Measurements from ENCODE around the gene CD82. TPM values are rescaled to one million over a fixed set of nuclear protein-coding genes. Genes with fewer than 3 reads are reported as not detected.

CD82 gene
- total RNA-seq, 2 experiments from 2014 or later: 1.2 to 6.4 TPM

DNA sequence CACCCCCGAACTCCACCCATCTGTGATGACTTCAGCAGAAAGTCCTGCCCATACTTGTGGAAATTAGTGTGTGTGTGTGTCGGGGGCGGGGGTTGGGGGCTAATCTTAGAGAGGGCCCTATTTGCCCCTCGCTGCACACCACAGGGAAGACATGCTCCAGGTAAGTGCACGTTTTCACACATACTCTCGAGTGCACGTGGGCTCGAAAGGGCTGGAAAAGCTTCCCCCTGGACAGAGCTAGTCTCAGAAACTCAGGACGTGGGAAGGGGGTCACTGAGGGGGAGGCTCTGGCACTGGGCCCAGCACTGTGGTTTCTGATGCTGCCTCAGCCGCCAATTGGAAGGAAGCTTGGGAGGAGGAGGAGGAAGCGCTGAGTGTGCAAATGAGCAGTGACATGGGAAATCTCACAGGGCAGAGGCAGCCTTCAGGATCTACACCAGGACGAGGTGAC is 40.7 kb upstream of the CD82 start:
- H3K4me2 ChIP-seq (ENCODE audit: low read length): no peak overlapping the region
- no TSS peak for BruUV-seq (replicated peaks)

DNA sequence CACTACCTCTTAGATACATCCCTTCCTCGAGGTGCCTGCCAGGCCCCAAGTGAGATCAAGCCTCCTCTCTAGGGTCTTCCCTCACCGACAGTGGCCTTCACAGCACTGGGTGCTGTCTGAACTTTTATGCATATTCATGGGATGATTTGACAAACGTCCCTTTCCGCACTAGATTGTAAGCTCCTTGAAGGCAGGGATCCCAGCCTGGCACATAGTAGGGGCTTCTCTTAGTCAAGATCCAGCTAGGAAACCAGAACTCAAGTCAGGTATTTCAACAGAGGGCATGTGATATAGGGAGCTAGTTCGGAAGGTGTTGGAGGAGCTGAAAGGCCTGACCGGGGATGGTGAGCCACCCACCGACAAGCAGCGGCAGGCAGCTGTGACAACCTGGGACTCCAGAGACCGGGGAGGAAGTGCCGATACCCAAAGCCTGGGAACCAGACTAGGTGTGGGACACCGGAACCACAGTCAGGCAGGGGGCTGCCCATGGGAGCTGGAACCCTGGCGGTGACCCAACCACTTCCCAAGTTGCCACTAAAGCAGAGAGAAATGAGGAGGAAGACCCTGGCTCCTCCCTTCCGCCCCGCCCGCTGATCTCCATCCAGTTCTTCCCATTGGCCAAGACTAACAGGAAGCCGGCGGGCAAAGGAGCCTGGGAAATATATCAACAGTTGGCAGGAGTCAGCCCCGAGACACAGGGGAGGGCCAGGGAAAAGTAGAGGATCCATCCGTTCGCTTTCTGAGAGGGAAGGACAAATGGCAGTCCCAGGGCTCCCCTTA is 39.8 kb upstream of the CD82 start:
- TF ChIP-seq EZH2phosphoT487 (IDR thresholded peaks at IDR 0.05; ENCODE audit: borderline replicate concordance, low read depth, low read length): no peak
- TF ChIP-seq, protein P1, sequence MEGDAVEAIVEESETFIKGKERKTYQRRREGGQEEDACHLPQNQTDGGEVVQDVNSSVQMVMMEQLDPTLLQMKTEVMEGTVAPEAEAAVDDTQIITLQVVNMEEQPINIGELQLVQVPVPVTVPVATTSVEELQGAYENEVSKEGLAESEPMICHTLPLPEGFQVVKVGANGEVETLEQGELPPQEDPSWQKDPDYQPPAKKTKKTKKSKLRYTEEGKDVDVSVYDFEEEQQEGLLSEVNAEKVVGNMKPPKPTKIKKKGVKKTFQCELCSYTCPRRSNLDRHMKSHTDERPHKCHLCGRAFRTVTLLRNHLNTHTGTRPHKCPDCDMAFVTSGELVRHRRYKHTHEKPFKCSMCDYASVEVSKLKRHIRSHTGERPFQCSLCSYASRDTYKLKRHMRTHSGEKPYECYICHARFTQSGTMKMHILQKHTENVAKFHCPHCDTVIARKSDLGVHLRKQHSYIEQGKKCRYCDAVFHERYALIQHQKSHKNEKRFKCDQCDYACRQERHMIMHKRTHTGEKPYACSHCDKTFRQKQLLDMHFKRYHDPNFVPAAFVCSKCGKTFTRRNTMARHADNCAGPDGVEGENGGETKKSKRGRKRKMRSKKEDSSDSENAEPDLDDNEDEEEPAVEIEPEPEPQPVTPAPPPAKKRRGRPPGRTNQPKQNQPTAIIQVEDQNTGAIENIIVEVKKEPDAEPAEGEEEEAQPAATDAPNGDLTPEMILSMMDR (conservative IDR thresholded peaks at IDR 0.05; ENCODE audit: low read length): no peak
- H3K9me2 ChIP-seq (ENCODE audit: insufficient read depth, low read length): no peaks in the 10 kb centered on the region

More for the DNA sequence above, 40.7 kb upstream of the CD82 start:
- Histone ChIP-seq H3K36me3 (ENCODE audit: insufficient read depth, low read length) (no peaks in the 10 kb centered on the region), H3K4me3 (ENCODE audit: low read depth, low read length, poor library complexity, severe bottlenecking) (no peak overlapping the region), H4K20me1 (ENCODE audit: insufficient read depth, low read length) (no peaks in the 10 kb centered on the region), H3K79me2 (ENCODE audit: insufficient read depth, low read depth, low read length) (no peaks in the 10 kb centered on the region), H3K9me3 (ENCODE audit: low read length) (no peaks in the 10 kb centered on the region), H3K9me2 (ENCODE audit: insufficient read depth, low read length) (no peaks in the 10 kb centered on the region), H2AFZ (ENCODE audit: low read length) (no peak overlapping the region), H3K4me1 (ENCODE audit: insufficient read depth, low read length, poor library complexity, severe bottlenecking) (no peaks in the 10 kb centered on the region), H3K27ac (ENCODE audit: low read depth, low read length, poor library complexity, severe bottlenecking) (no peak overlapping the region)
- ChIA-PET CTCF (ENCODE audit: unreplicated experiment) (no interaction called here), POLR2A (no interaction called here)
- no peak for DNase-seq (ENCODE audit: low spot score)
- no peak for TF ChIP-seq EZH2phosphoT487 (IDR thresholded peaks at IDR 0.05; ENCODE audit: borderline replicate concordance, low read depth, low read length)
- TF ChIP-seq, protein P1 (conservative IDR thresholded peaks at IDR 0.05; ENCODE audit: low read length): no peak
- intact Hi-C loops (cut with micrococcal nuclease; ENCODE audit: unreplicated experiment): no loop called here

DNA sequence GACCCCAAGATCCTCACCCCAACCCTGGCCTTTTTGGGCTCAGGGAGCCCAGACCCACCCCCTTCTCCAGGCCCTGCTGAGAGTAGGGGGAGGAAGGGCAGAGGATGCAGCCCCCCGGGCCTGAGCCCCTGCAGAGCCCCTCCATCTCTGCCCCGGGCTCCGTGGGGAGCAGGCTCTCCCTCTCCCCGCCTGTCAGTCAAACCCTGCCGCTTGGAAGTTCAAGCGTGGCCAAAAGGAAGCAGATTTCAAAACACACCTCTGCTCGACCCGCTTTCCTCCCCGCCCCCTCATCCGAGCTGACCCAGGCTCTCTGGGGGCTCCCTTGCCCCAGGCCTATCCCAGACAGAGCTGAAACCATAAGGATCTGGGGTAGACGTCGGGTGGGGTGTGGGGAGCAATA is 39.0 kb upstream of the CD82 start:
- Histone ChIP-seq H4K20me1 (ENCODE audit: insufficient read depth, low read length) (no peaks in the 10 kb centered on the region), H3K9me3 (ENCODE audit: low read length) (no peaks in the 10 kb centered on the region), H3K4me2 (ENCODE audit: low read length) (no peak overlapping the region), H3K36me3 (ENCODE audit: insufficient read depth, low read length) (no peaks in the 10 kb centered on the region), H3K9me2 (ENCODE audit: insufficient read depth, low read length) (no peaks in the 10 kb centered on the region), H3K27ac (ENCODE audit: low read depth, low read length, poor library complexity, severe bottlenecking) (no peak overlapping the region), H3K4me3 (ENCODE audit: low read depth, low read length, poor library complexity, severe bottlenecking) (no peak overlapping the region), H2AFZ (ENCODE audit: low read length) (no peak overlapping the region), H3K79me2 (ENCODE audit: insufficient read depth, low read depth, low read length) (no peaks in the 10 kb centered on the region), H3K4me1 (ENCODE audit: insufficient read depth, low read length, poor library complexity, severe bottlenecking) (no peaks in the 10 kb centered on the region)
- intact Hi-C loops (cut with micrococcal nuclease; ENCODE audit: unreplicated experiment): no loop called here
- no peak for DNase-seq (ENCODE audit: low spot score)
- BruUV-seq (replicated peaks): no TSS peak
- ChIA-PET POLR2A (no interaction called here), CTCF (ENCODE audit: unreplicated experiment) (no interaction called here)
- TF ChIP-seq EZH2phosphoT487 (IDR thresholded peaks at IDR 0.05; ENCODE audit: borderline replicate concordance, low read depth, low read length): no peak
- TF ChIP-seq, protein P1 (conservative IDR thresholded peaks at IDR 0.05; ENCODE audit: low read length): no peak

More for the DNA sequence above, 39.8 kb upstream of the CD82 start:
- H3K79me2 ChIP-seq (ENCODE audit: insufficient read depth, low read depth, low read length): no peaks in the 10 kb centered on the region
- no TSS peak for BruUV-seq (replicated peaks)
- no peaks in the 10 kb centered on the region for H3K36me3 ChIP-seq (ENCODE audit: insufficient read depth, low read length)
- no peak overlapping the region for H3K27ac ChIP-seq (ENCODE audit: low read depth, low read length, poor library complexity, severe bottlenecking)
- no peaks in the 10 kb centered on the region for H3K9me3 ChIP-seq (ENCODE audit: low read length)
- no peak overlapping the region for H2AFZ ChIP-seq (ENCODE audit: low read length)
- no peaks in the 10 kb centered on the region for H4K20me1 ChIP-seq (ENCODE audit: insufficient read depth, low read length)
- POLR2A ChIA-PET: no interaction called here
- H3K4me2 ChIP-seq (ENCODE audit: low read length): no peak overlapping the region
- intact Hi-C loops (cut with micrococcal nuclease; ENCODE audit: unreplicated experiment): no loop called here
- H3K4me1 ChIP-seq (ENCODE audit: insufficient read depth, low read length, poor library complexity, severe bottlenecking): no peaks in the 10 kb centered on the region
- no peak for DNase-seq (ENCODE audit: low spot score)
- CTCF ChIA-PET (ENCODE audit: unreplicated experiment): interaction anchor here (0.6 to 1.0 kb wide), 2 partner anchors 9 to 582 kb away, joined by 3 read pairs; no protein-coding TSS in a partner anchor
- H3K4me3 ChIP-seq (ENCODE audit: low read depth, low read length, poor library complexity, severe bottlenecking): no peak overlapping the region
